ENCODE results near the gene MYO16. TPM values are rescaled to one million over a fixed set of nuclear protein-coding genes. Genes with fewer than 3 reads are reported as not detected.

Gene MYO16
- polyA plus RNA-seq, 2 of the 4 experiments (the other 2 are of a cell fraction) = 0.03 to 0.06 TPM

- no peak overlapping the region for H3K4me3 ChIP-seq
- ChIA-PET CTCF (no interaction called here), POLR2A (no interaction called here)
- DNase-seq (ENCODE audit: low read depth in 1 of 2, low spot score in 1 of 2) = peak; percentile 35 to 88
- H3K4me2 ChIP-seq = peak overlapping the region; percentile 62
- TF ChIP-seq EP300 (IDR thresholded peaks at IDR 0.05) (peak in 1 of 2 experiments; percentile 54; a peak in 1 of 5 replicates), HDAC2 (IDR thresholded peaks at IDR 0.05) (no peak), ELK1 (IDR thresholded peaks at IDR 0.05; ENCODE audit: low read depth, low read length) (no peak), MAFK (IDR thresholded peaks at IDR 0.05; ENCODE audit: partially characterized antibody) (no peak), JUN (IDR thresholded peaks at IDR 0.05) (peak; percentile 41 to 51; a peak in 1 of 5 replicates), POLR2A (IDR thresholded peaks at IDR 0.05; ENCODE audit: low read length) (no peak), KDM1A (IDR thresholded peaks at IDR 0.05; ENCODE audit: low read depth) (no peak), GATA3 (IDR thresholded peaks at IDR 0.05; ENCODE audit: borderline replicate concordance) (peak; percentile 59; the same call in 1 of the 2 replicates), RCOR1 (IDR thresholded peaks at IDR 0.05; ENCODE audit: low read depth, low read length) (no peak), FOSL2 (IDR thresholded peaks at IDR 0.05) (no peak), FOSL2 (CRISPR knock-in tag; IDR thresholded peaks at IDR 0.05) (peak; percentile 49; the same call in 1 of the 2 replicates), JUNB (IDR thresholded peaks at IDR 0.05) (0 out of 2 replicates have a peak, but pooled peaks have one; percentile 31)
- WGBS (ENCODE audit: missing lambda C conversion rate) = 34% methylated on average over 7 of the region's 7 CpGs
- H3K27ac ChIP-seq = peak overlapping the region; percentile 57; a peak in 4 of 6 replicates
- H3K4me1 ChIP-seq = peaks cover 47% of the 10 kb centered on the region
- ATAC-seq = peak; percentile 95 to 97
- no peak for FAIRE-seq
- H3K9me3 ChIP-seq = no peaks in the 10 kb centered on the region
These were observed 318.9 kb downstream of the MYO16 start for GRCh38 chr13:108948251-108948671.

GRCh38 chr13:108950333-108951010, 321.1 kb downstream of the MYO16 start:
- FAIRE-seq (no peak), DNase-seq (ENCODE audit: low read depth in 1 of 2, low spot score in 1 of 2) (no peak), ATAC-seq (no peak)
- ChIA-PET CTCF (interaction anchor here (0.9 to 1.9 kb wide), 3 partner anchors 11 to 1166 kb away, joined by 3 to 4 read pairs (median 4); no protein-coding TSS in a partner anchor), POLR2A (no interaction called here)
- Histone ChIP-seq H3K9me3 (no peaks in the 10 kb centered on the region), H3K4me1 (peaks cover 33% of the 10 kb centered on the region), H3K27ac (peak overlapping the region; percentile 43 to 48; a peak in 3 of 6 replicates), H3K4me2 (no peak overlapping the region), H3K4me3 (no peak overlapping the region)
- TF ChIP-seq SREBF2 (IDR thresholded peaks at IDR 0.05) = no peak
- no peak for TF ChIP-seq BHLHE40 (IDR thresholded peaks at IDR 0.05; ENCODE audit: low read depth, low read length)
- no peak for TF ChIP-seq PBX3 (IDR thresholded peaks at IDR 0.05)
- no peak for TF ChIP-seq POLR2A (IDR thresholded peaks at IDR 0.05; ENCODE audit: low read length)
- TF ChIP-seq TFCP2L1 (CRISPR knock-in tag; IDR thresholded peaks at IDR 0.05) = no peak
- no peak for TF ChIP-seq MAZ (IDR thresholded peaks at IDR 0.05; ENCODE audit: borderline replicate concordance, low read depth, low read length)
- TF ChIP-seq RNF2 (IDR thresholded peaks at IDR 0.05; ENCODE audit: borderline replicate concordance, low read depth) = no peak
- no peak for TF ChIP-seq NFE2L2 (conservative IDR thresholded peaks at IDR 0.05; ENCODE audit: low read length)
- no peak for TF ChIP-seq HOXA7 (CRISPR knock-in tag; IDR thresholded peaks at IDR 0.05)
- TF ChIP-seq RARB (CRISPR knock-in tag; IDR thresholded peaks at IDR 0.05) = no peak
- TF ChIP-seq HDAC2 (IDR thresholded peaks at IDR 0.05) = no peak
- no peak for TF ChIP-seq POLR2AphosphoS2 (conservative IDR thresholded peaks at IDR 0.05; ENCODE audit: low read length)
- no peak for TF ChIP-seq EP300 (IDR thresholded peaks at IDR 0.05)
- TF ChIP-seq HMGXB4 (CRISPR knock-in tag; IDR thresholded peaks at IDR 0.05; ENCODE audit: borderline replicate concordance) = no peak
- TF ChIP-seq ZNF302 (CRISPR knock-in tag; IDR thresholded peaks at IDR 0.05) = no peak
- 78% methylated on average over 8 of the region's 8 CpGs for WGBS (ENCODE audit: missing lambda C conversion rate)
